A549 (cell line): ENCODE results near the gene LYRM2. TPM values are rescaled to one million over a fixed set of nuclear protein-coding genes. Genes with fewer than 3 reads are reported as not detected.

ENCODE experiments used
- ATAC-seq, 2 experiments: fragments of 200-7000 bp in 1 of 2; fragments of >200 bp in 1 of 2; cut with Nextera tagmentation in 1 of 2; cut with Tn5 transposase in 1 of 2; 3 replicates each; pipeline versions ENCODE4 v1.8.0 to v1.9.1; 2018 to 2020; ENCODE audit warnings: mild to moderate bottlenecking in 1 of 2, moderate library complexity in 1 of 2
- CTCF ChIA-PET: fragments of 300-600 bp; sonication (Branson Sonifier 250); formaldehyde crosslinking; extraction: SDS; loops from one replicate; lab custom pipeline; 2021; ENCODE audit warnings: antibody characterized with exemption, inconsistent platforms; lab: Yijun Ruan, JAX
- POLR2A ChIA-PET: fragments of 350-600 bp; formaldehyde crosslinking; extraction: SDS; loops from one replicate; lab custom pipeline; 2021; ENCODE audit warnings: antibody characterized with exemption, inconsistent platforms; lab: Yijun Ruan, JAX
- DNase-seq, 2 experiments: peaks; one replicate each; pipeline versions ENCODE4 v3.0.0 to v3.0.0-alpha.2; 2011 to 2016; ENCODE audit warnings: low read depth in 1 of 2, low spot score in 1 of 2
- FAIRE-seq: peaks from 2 replicates; lab custom pipeline; 2011; peaks lifted over from hg19 to GRCh38; lab: Jason Lieb, UNC
- H3K27ac ChIP-seq, 2 experiments: fragments of >200 bp; sonication (Bioruptor Twin); formaldehyde crosslinking; 3 replicates each; pipeline ENCODE4 v1.5.1; 2016 to 2017
- H3K4me1 ChIP-seq: fragments of >200 bp; sonication (Bioruptor Twin); formaldehyde crosslinking; 3 replicates; pipeline ENCODE4 v1.6.1; 2016
- H3K4me2 ChIP-seq: fragments of >200 bp; sonication (Bioruptor Twin); formaldehyde crosslinking; 3 replicates; pipeline ENCODE4 v1.6.1; 2016
- H3K4me3 ChIP-seq: fragments of >200 bp; sonication (Bioruptor Twin); formaldehyde crosslinking; 3 replicates; pipeline ENCODE4 v1.5.1; 2016
- H3K9me3 ChIP-seq: fragments of >200 bp; sonication (Bioruptor Twin); formaldehyde crosslinking; 3 replicates; pipeline ENCODE4 v1.6.1; 2016
- BHLHE40 ChIP-seq: IDR thresholded peaks from 2 replicates; pipeline ENCODE4 v1.6.1; 2012; ENCODE audit warnings: low read depth, low read length, inconsistent platforms
- CHD2 ChIP-seq: fragments of 150-350 bp; IDR thresholded peaks from 2 replicates; pipeline ENCODE4 v1.6.1; 2014; ENCODE audit warnings: low read length; ENCODE audit not compliant: partially characterized antibody
- E2F6 ChIP-seq: IDR thresholded peaks from 2 replicates; pipeline ENCODE4 v1.6.1; 2012; ENCODE audit warnings: low read depth, borderline replicate concordance
- ESRRA ChIP-seq: fragments of 150-350 bp; IDR thresholded peaks from 2 replicates; pipeline ENCODE4 v1.6.1; 2014; ENCODE audit warnings: mild to moderate bottlenecking, low read length, borderline replicate concordance
- FOSL2 ChIP-seq, 2 experiments: fragments of 450-650 bp in 1 of 2; fragments of >200 bp in 1 of 2; sonication (Bioruptor Twin) in 1 of 2; formaldehyde crosslinking; IDR thresholded peaks; 2 replicates each; pipeline versions ENCODE4 v1.5.0 to v1.6.1; 2016 to 2020; ENCODE audit warnings: mild to moderate bottlenecking in 1 of 2, moderate library complexity in 1 of 2
- GATA3 ChIP-seq: IDR thresholded peaks from 2 replicates; pipeline ENCODE4 v1.6.1; 2012; ENCODE audit warnings: borderline replicate concordance
- HEYL ChIP-seq: fragments of 250-450 bp; sonication (Bioruptor Pico); IDR thresholded peaks from 2 replicates; pipeline ENCODE4 v1.8.0; 2021; ENCODE audit warnings: mild to moderate bottlenecking, moderate library complexity
- HOXB13 ChIP-seq: fragments of 250-450 bp; sonication (Bioruptor Pico); IDR thresholded peaks from 2 replicates; pipeline ENCODE4 v1.5.0; 2020; ENCODE audit warnings: low read depth, mild to moderate bottlenecking, moderate library complexity
- JUN ChIP-seq, 2 experiments: fragments of >200 bp; sonication (Bioruptor Twin); formaldehyde crosslinking; IDR thresholded peaks; 2 replicates in 1 of 2; 3 replicates in 1 of 2; pipeline ENCODE4 v1.6.1; 2016 to 2017
- JUNB ChIP-seq: fragments of >200 bp; sonication (Bioruptor Twin); formaldehyde crosslinking; IDR thresholded peaks from 2 replicates; pipeline ENCODE4 v1.6.1; 2016
- KDM1A ChIP-seq: fragments of 200-600 bp; sonication (generic); IDR thresholded peaks from 2 replicates; pipeline ENCODE4 v1.6.1; 2016; ENCODE audit warnings: low read depth, mild to moderate bottlenecking
- MAZ ChIP-seq: fragments of 150-350 bp; IDR thresholded peaks from 2 replicates; pipeline ENCODE4 v1.6.1; 2014; ENCODE audit warnings: antibody characterized with exemption, low read depth, low read length, borderline replicate concordance
- MYC ChIP-seq: IDR thresholded peaks from 2 replicates; pipeline ENCODE4 v1.6.1; 2012; ENCODE audit warnings: mild to moderate bottlenecking, inconsistent platforms, low read length, improper control_type of control experiment, borderline replicate concordance
- NFE2L2 ChIP-seq: fragments of 150-350 bp; conservative IDR thresholded peaks from 2 replicates; pipeline ENCODE4 v1.6.1; 2014; ENCODE audit warnings: low read length
- PBX3 ChIP-seq: IDR thresholded peaks from 2 replicates; pipeline ENCODE4 v1.6.1; 2012
- PHF8 ChIP-seq: fragments of 200-600 bp; sonication (generic); IDR thresholded peaks from 2 replicates; pipeline ENCODE4 v1.6.1; 2016; ENCODE audit warnings: low read depth, mild to moderate bottlenecking, antibody characterized with exemption, moderate library complexity, borderline replicate concordance
- RCOR1 ChIP-seq: fragments of 150-350 bp; IDR thresholded peaks from 2 replicates; pipeline ENCODE4 v1.6.1; 2014; ENCODE audit warnings: antibody characterized with exemption, low read length, low read depth
- RNF2 ChIP-seq: fragments of 200-600 bp; sonication (generic); IDR thresholded peaks from 2 replicates; pipeline ENCODE4 v1.6.1; 2016; ENCODE audit warnings: low read depth, mild to moderate bottlenecking, antibody characterized with exemption, moderate library complexity, borderline replicate concordance
- TFCP2L1 ChIP-seq: fragments of 250-450 bp; sonication (Bioruptor Pico); IDR thresholded peaks from 2 replicates; pipeline ENCODE4 v1.5.0; 2021; ENCODE audit warnings: mild to moderate bottlenecking
- TP53 ChIP-seq: fragments of 250-450 bp; sonication (Bioruptor Pico); IDR thresholded peaks from 2 replicates; pipeline ENCODE4 v1.5.0; 2021; ENCODE audit warnings: mild to moderate bottlenecking, moderate library complexity
- USF2 ChIP-seq: fragments of 450-650 bp; IDR thresholded peaks from 2 replicates; pipeline ENCODE4 v1.6.1; 2014; ENCODE audit warnings: antibody characterized with exemption
- ZFP36 ChIP-seq: fragments of 450-650 bp; IDR thresholded peaks from 2 replicates; pipeline ENCODE4 v1.6.1; 2014; ENCODE audit warnings: borderline replicate concordance; ENCODE audit not compliant: partially characterized antibody
- ZSCAN20 ChIP-seq: fragments of 250-450 bp; sonication (Bioruptor Pico); IDR thresholded peaks from 2 replicates; pipeline ENCODE4 v1.8.0; 2022; ENCODE audit warnings: mild to moderate bottlenecking, moderate library complexity
- WGBS: methylation state at CpG from one replicate; pipeline ENCODE4 v1.1.6; 2017; ENCODE audit errors: missing lambda C conversion rate; 5-methylcytosine and 5-hydroxymethylcytosine counted together
- polyA plus RNA-seq, 4 experiments: library from polyadenylated mRNA; depleted of rRNA in 3 of 4; stranded (reverse); fragments of >200 nt; fragmentation: RNase III in 1 of 4; extraction: RNeasy Plus Mini Kit Qiagen cat#74134 plus additional on column Dnase treatment in 1 of 4; gene quantifications; 2 replicates in 3 of 4; 3 replicates in 1 of 4; pipeline ENCODE4 v1.2.3, GENCODE V29; 2011 to 2017
- TF ChIP-seq, protein P1 (sequence below): fragments of 150-350 bp; IDR thresholded peaks from 2 replicates; pipeline ENCODE4 v1.6.1; 2014; ENCODE audit warnings: low read depth, mild to moderate bottlenecking, low read length

LYRM2 gene
- polyA plus RNA-seq, 2 of the 4 experiments (the other 2 are of a cell fraction), result 33.2 to 56.0 TPM

DNA sequence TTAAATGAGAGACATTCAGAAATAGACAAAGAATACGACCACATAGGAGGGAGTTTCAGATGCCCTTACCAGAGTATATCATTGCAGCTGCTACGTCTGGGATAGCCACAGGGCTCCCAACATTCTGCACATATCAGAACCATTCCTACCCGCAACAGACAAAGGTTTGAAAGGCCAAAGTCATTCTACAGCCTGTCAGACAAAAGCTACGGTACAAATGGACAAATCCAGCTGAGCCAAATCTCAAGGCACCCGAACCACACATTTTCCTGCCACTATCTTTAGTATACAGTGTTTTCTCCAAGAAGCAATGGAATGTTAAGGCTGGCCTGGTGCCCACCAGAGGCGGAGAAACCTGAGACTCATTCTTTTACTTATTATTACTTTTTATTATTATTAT lies 30.5 kb upstream of the LYRM2 start:
- CTCF ChIA-PET, result no interaction called here
- FAIRE-seq, result no peak
- 83% methylated on average over 6 of the region's 6 CpGs for WGBS

DNA sequence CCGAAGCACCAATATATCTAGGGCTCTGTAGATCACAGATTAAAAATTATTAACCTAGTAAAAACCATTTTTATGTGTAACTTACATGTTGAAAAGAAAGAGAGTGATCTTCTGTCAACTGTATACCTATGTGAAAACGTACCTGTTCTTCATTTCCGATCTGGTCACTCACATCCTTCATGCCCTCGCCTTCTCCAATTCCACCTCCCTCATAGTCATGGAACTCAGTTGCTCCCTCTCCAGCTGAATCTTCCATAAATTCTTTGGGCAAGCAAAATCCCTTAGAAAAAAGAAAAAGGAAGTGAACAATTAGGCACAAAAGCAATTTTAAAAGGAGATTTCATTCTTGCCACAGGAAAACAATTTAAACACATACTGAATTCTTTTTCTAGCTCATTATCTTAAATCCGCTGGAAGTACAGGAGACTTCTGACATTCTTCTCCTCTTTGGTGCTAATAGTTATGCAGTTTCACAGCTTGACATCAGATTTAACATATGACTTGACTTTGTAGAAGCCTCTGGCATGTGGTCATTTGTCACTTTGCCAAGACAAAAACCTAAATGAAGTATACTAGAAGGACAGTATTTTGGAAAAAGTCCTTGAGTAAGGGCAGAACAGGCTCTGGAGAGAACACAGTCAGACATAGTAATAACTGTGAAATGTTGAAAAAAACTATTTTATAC lies 29.5 kb upstream of the LYRM2 start:
- Histone ChIP-seq H3K27ac (no peak overlapping the region), H3K4me1 (no peaks in the 10 kb centered on the region), H3K4me3 (no peak overlapping the region), H3K9me3 (no peaks in the 10 kb centered on the region)
- POLR2A ChIA-PET, result no interaction called here
- 92% methylated on average over 5 of the region's 5 CpGs for WGBS
- DNase-seq (no peak), FAIRE-seq (no peak), ATAC-seq (no peak)
- CTCF ChIA-PET, result no interaction called here
- TF ChIP-seq MAZ, result no peak
- no peak for TF ChIP-seq TP53
- TF ChIP-seq JUNB, result no peak
- TF ChIP-seq ZSCAN20, result no peak
- TF ChIP-seq JUN (IDR thresholded peaks at IDR 0.05), result no peak
- no peak for TF ChIP-seq MYC
- TF ChIP-seq E2F6, result no peak
- no peak for TF ChIP-seq TFCP2L1 (CRISPR knock-in tag)
- TF ChIP-seq HOXB13, result no peak
- no peak for TF ChIP-seq PHF8
- no peak for TF ChIP-seq RCOR1
- TF ChIP-seq NFE2L2, result no peak
- no peak for TF ChIP-seq GATA3
- TF ChIP-seq, all 56 proteins: peak for 0
- H3K4me2 ChIP-seq, result no peak overlapping the region

More for the DNA sequence above, 30.5 kb upstream of the LYRM2 start:
- H3K27ac ChIP-seq, result no peak overlapping the region
- H3K4me1 ChIP-seq, result no peaks in the 10 kb centered on the region
- TF ChIP-seq JUNB (no peak), HEYL (no peak), RNF2 (no peak), ESRRA (no peak), CHD2 (no peak), FOSL2 (IDR thresholded peaks at IDR 0.05) (no peak), FOSL2 (CRISPR knock-in tag; IDR thresholded peaks at IDR 0.05) (no peak), ZFP36 (no peak), ZSCAN20 (no peak), PHF8 (no peak), KDM1A (no peak), USF2 (no peak), MYC (no peak), BHLHE40 (no peak), HOXB13 (no peak), PBX3 (no peak)
- TF ChIP-seq, protein P1, sequence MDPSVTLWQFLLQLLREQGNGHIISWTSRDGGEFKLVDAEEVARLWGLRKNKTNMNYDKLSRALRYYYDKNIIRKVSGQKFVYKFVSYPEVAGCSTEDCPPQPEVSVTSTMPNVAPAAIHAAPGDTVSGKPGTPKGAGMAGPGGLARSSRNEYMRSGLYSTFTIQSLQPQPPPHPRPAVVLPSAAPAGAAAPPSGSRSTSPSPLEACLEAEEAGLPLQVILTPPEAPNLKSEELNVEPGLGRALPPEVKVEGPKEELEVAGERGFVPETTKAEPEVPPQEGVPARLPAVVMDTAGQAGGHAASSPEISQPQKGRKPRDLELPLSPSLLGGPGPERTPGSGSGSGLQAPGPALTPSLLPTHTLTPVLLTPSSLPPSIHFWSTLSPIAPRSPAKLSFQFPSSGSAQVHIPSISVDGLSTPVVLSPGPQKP, result no peak
- no peak for ATAC-seq
- POLR2A ChIA-PET, result no interaction called here
- no peaks in the 10 kb centered on the region for H3K9me3 ChIP-seq
- H3K4me2 ChIP-seq, result no peak overlapping the region
- no peak for DNase-seq
- H3K4me3 ChIP-seq, result no peak overlapping the region
